Pulmonary artery endothelial cell (primary cell): Measurements from ENCODE around the gene VRK3. TPM values are rescaled to one million over a fixed set of nuclear protein-coding genes. Genes with fewer than 3 reads are reported as not detected.

ENCODE experiments used
- DNase-seq: peaks from one replicate; pipeline ENCODE4 v3.0.0-alpha.2; 2011; ENCODE audit warnings: low read depth, low spot score
- total RNA-seq: library from RNA; depleted of rRNA; stranded (reverse); fragments of >200 nt; gene quantifications from 2 replicates; pipeline ENCODE4 v1.2.3, GENCODE V29; 2014

VRK3 gene
- total RNA-seq, 1 donor from 2014 or later = 16.4 TPM

GRCh38 chr19:49931293-49932040 lies 93.7 kb downstream of the VRK3 start:
- DNase-seq = no peak

- DNase-seq = no peak
These were observed 94.6 kb downstream of the VRK3 start for GRCh38 chr19:49930483-49931011.

- DNase-seq = peak; percentile 97
These were observed 95.3 kb downstream of the VRK3 start for GRCh38 chr19:49929611-49930482.

- DNase-seq = no peak
These were observed 96.0 kb downstream of the VRK3 start, which contains the start of the genes ATF5 and NUP62 for GRCh38 chr19:49929121-49929610. ATF5 (plus strand) TSS chr19:49929205; CDS start chr19:49930851, 1,646 bp downstream. NUP62 (minus strand) TSS chr19:49929504; CDS start chr19:49909807, 19,697 bp downstream.

- no peak for DNase-seq
These were observed 97.5 kb downstream of the VRK3 start for GRCh38 chr19:49927526-49928264.

GRCh38 chr19:49926515-49926914 lies 98.7 kb downstream of the VRK3 start:
- no peak for DNase-seq

Other genes with a start within 250 kb of the VRK3 start
- gene FUZ, start 212.1 kb downstream of the VRK3 start, total RNA-seq = 23.9 and 34.9 TPM in 2 replicates
- 13.1 and 13.8 TPM in 2 replicates for gene MED25, start 207.1 kb downstream of the VRK3 start, total RNA-seq
- 47.3 and 65.2 TPM in 2 replicates for gene PTOV1, start 174.2 kb downstream of the VRK3 start, total RNA-seq
- gene PNKP, start 157.8 kb downstream of the VRK3 start, total RNA-seq = 47.2 and 48.2 TPM in 2 replicates
- 7.6 and 11.2 TPM in 2 replicates for gene AKT1S1, start 148.0 kb downstream of the VRK3 start, total RNA-seq
- 7.1 and 7.3 TPM in 2 replicates for gene TBC1D17, start 147.7 kb downstream of the VRK3 start, total RNA-seq
- 3.3 and 4.7 TPM in 2 replicates for gene IL4I1, start 128.5 kb downstream of the VRK3 start, total RNA-seq
- gene ATF5, start 96.2 kb downstream of the VRK3 start, total RNA-seq = 5.1 and 5.2 TPM in 2 replicates
- 33.8 and 49.8 TPM in 2 replicates for gene NUP62, start 95.9 kb downstream of the VRK3 start, total RNA-seq
- gene SIGLEC11, start 64.2 kb downstream of the VRK3 start, total RNA-seq = not detected in 2 replicates
- 7.3 and 10.4 TPM in 2 replicates for gene ZNF473, start 633 bp upstream of the VRK3 start, total RNA-seq
- gene IZUMO2, start 137.9 kb upstream of the VRK3 start, total RNA-seq = not detected in 2 replicates
- gene MYH14, start 178.2 kb upstream of the VRK3 start, total RNA-seq = 0.07 TPM in 1 of 2 replicates, not detected in the other